Panc1 (cell line): ENCODE measurements around the gene MDN1. TPM values are rescaled to one million over a fixed set of nuclear protein-coding genes. Genes with fewer than 3 reads are reported as not detected.

Experiments used
- ATAC-seq: fragments of 200-7000 bp; cut with Tn5 transposase; 2 replicates; pipeline ENCODE4 v1.9.1; 2020; ENCODE audit warnings: mild to moderate bottlenecking, moderate library complexity
- BruUV-seq: library from RNA; stranded (reverse); fragments of 400-500 nt; replicated peaks from 2 replicates; lab custom pipeline; 2021; lab: Mats Ljungman, UMichigan
- CTCF ChIA-PET: fragments of 300-600 bp; sonication (Branson Sonifier 250); formaldehyde crosslinking; loops from one replicate; lab custom pipeline; 2022; ENCODE audit warnings: antibody characterized with exemption; lab: Charles Lee
- POLR2A ChIA-PET: fragments of 300-600 bp; sonication (Branson Sonifier 250); formaldehyde crosslinking; loops from one replicate; lab custom pipeline; 2022; ENCODE audit warnings: antibody characterized with exemption; lab: Charles Lee
- DNase-seq: peaks from one replicate; pipeline ENCODE4 v3.0.0-alpha.2; 2010; ENCODE audit warnings: low read depth, low spot score
- H3K27ac ChIP-seq: 2 replicates; pipeline ENCODE4 v1.5.1; 2011; ENCODE audit warnings: mild to moderate bottlenecking, low read length, inconsistent platforms
- H3K27me3 ChIP-seq: fragments of 200-500 bp; sonication (Bioruptor generic); 2 replicates; pipeline ENCODE4 v1.6.0; 2014; ENCODE audit warnings: low read length, inconsistent platforms; ENCODE audit not compliant: control insufficient read depth, insufficient read depth
- H3K36me3 ChIP-seq: fragments of 200-500 bp; sonication (Bioruptor generic); 2 replicates; pipeline ENCODE4 v1.5.1; 2014; ENCODE audit warnings: inconsistent platforms, mild to moderate bottlenecking, low read length, moderate library complexity; ENCODE audit not compliant: control insufficient read depth, insufficient read depth
- H3K4me1 ChIP-seq: 2 replicates; pipeline ENCODE4 v1.5.1; 2011; ENCODE audit warnings: inconsistent platforms, mild to moderate bottlenecking, low read length, moderate library complexity; ENCODE audit not compliant: control insufficient read depth, insufficient read depth
- H3K4me3 ChIP-seq, 2 experiments: 2 replicates each; pipeline ENCODE4 v1.5.1; 2011 to 2012; ENCODE audit warnings: low read depth in 2 of 2, low read length in 2 of 2, mild to moderate bottlenecking in 2 of 2, inconsistent platforms in 1 of 2, moderate library complexity in 1 of 2
- H3K9me3 ChIP-seq: fragments of 200-500 bp; sonication (Bioruptor generic); 2 replicates; pipeline ENCODE4 v1.5.1; 2014; ENCODE audit warnings: low read depth, mild to moderate bottlenecking, inconsistent platforms, low read length, moderate library complexity; ENCODE audit not compliant: control insufficient read depth, insufficient read depth
- POLR2AphosphoS5 ChIP-seq: IDR thresholded peaks from 2 replicates; pipeline ENCODE4 v1.6.1; 2012; ENCODE audit warnings: mild to moderate bottlenecking, low read depth, low read length, moderate library complexity
- SIN3A ChIP-seq: IDR thresholded peaks from 2 replicates; pipeline ENCODE4 v1.6.1; 2012; ENCODE audit warnings: low read depth, mild to moderate bottlenecking, low read length, moderate library complexity, borderline replicate concordance; ENCODE audit not compliant: insufficient read depth
- in situ Hi-C: cut with HindIII; loops from 2 replicates; pipeline ENCODE4 v1.10.0; 2016; ENCODE audit warnings: low sequenced_read_pairs, low pct_unique_long_range_greater_than_20kb
- intact Hi-C: fragments of 100-400 bp; cut with micrococcal nuclease; formaldehyde crosslinking; loops from one replicate; pipeline ENCODE4 v1.10.0; 2022; ENCODE audit not compliant: unreplicated experiment
- total RNA-seq: library from RNA; stranded (reverse); gene quantifications from one replicate; pipeline ENCODE4 v1.2.1, GENCODE V29; 2021; ENCODE audit not compliant: unreplicated experiment
- TF ChIP-seq, protein P1 (sequence below), 2 experiments: IDR thresholded peaks; 2 replicates each; pipeline ENCODE4 v1.6.1; 2011 to 2012; ENCODE audit warnings: low read depth in 2 of 2, control low read depth in 1 of 2, low read length in 1 of 2, mild to moderate bottlenecking in 1 of 2, moderate library complexity in 1 of 2; ENCODE audit not compliant: insufficient read depth in 1 of 2
- TF ChIP-seq, protein P2 (sequence below): fragments of 450-650 bp; IDR thresholded peaks from 2 replicates; pipeline ENCODE4 v1.5.1; 2017; ENCODE audit warnings: mild to moderate bottlenecking

Gene MDN1
- total RNA-seq, 1 experiment from 2014 or later = 47.8 TPM

DNA sequence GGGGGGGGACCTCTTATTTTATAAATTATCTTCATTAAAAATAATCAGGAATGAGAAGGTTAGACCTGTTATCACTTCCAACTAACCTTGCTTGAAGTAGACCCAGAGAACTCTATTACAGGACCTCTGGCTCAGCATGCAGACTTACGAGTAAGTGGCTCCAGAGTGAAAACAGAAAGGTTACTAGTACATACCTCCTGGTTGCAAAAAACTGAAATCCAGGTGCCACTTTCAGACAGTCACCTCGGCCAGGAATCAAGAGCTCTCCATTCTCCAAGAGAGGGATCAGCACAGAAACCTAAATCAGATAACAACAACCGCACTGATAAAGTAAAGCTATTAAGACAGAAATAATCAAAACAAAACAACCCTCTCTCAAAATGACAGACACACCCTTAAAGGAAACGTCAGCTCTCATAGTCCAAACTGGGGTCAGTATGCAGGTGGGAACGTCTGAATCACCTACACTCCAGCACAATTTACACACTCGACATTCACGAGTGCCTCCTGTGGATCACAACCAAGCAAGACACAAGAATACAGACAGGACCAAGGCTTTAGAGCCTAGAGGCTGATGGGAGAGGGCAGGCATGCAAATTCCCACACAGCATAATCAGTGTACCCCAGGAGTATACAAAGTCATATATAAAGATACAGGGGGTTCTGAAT is 31.8 kb downstream of the MDN1 start:
- no TSS peak for BruUV-seq
- TF ChIP-seq POLR2AphosphoS5 = no peak
- TF ChIP-seq, protein P1, sequence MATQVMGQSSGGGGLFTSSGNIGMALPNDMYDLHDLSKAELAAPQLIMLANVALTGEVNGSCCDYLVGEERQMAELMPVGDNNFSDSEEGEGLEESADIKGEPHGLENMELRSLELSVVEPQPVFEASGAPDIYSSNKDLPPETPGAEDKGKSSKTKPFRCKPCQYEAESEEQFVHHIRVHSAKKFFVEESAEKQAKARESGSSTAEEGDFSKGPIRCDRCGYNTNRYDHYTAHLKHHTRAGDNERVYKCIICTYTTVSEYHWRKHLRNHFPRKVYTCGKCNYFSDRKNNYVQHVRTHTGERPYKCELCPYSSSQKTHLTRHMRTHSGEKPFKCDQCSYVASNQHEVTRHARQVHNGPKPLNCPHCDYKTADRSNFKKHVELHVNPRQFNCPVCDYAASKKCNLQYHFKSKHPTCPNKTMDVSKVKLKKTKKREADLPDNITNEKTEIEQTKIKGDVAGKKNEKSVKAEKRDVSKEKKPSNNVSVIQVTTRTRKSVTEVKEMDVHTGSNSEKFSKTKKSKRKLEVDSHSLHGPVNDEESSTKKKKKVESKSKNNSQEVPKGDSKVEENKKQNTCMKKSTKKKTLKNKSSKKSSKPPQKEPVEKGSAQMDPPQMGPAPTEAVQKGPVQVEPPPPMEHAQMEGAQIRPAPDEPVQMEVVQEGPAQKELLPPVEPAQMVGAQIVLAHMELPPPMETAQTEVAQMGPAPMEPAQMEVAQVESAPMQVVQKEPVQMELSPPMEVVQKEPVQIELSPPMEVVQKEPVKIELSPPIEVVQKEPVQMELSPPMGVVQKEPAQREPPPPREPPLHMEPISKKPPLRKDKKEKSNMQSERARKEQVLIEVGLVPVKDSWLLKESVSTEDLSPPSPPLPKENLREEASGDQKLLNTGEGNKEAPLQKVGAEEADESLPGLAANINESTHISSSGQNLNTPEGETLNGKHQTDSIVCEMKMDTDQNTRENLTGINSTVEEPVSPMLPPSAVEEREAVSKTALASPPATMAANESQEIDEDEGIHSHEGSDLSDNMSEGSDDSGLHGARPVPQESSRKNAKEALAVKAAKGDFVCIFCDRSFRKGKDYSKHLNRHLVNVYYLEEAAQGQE (IDR thresholded peaks at IDR 0.05; ENCODE audit: insufficient read depth in 1 of 2, low read depth in 2 of 2, low read length in 1 of 2) = no peak
- TF ChIP-seq, protein P2, sequence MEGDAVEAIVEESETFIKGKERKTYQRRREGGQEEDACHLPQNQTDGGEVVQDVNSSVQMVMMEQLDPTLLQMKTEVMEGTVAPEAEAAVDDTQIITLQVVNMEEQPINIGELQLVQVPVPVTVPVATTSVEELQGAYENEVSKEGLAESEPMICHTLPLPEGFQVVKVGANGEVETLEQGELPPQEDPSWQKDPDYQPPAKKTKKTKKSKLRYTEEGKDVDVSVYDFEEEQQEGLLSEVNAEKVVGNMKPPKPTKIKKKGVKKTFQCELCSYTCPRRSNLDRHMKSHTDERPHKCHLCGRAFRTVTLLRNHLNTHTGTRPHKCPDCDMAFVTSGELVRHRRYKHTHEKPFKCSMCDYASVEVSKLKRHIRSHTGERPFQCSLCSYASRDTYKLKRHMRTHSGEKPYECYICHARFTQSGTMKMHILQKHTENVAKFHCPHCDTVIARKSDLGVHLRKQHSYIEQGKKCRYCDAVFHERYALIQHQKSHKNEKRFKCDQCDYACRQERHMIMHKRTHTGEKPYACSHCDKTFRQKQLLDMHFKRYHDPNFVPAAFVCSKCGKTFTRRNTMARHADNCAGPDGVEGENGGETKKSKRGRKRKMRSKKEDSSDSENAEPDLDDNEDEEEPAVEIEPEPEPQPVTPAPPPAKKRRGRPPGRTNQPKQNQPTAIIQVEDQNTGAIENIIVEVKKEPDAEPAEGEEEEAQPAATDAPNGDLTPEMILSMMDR = no peak
- no peak for TF ChIP-seq SIN3A
- H3K36me3 ChIP-seq = peaks cover 21% of the 10 kb centered on the region; the same call in 1 of the 2 replicates
- H3K27ac ChIP-seq = no peak overlapping the region
- in situ Hi-C loops (no loop called here), intact Hi-C loops (no loop called here)
- DNase-seq (no peak), ATAC-seq (no peak)
- CTCF ChIA-PET = no interaction called here
- H3K4me1 ChIP-seq = no peaks in the 10 kb centered on the region
- H3K27me3 ChIP-seq = no peaks in the 10 kb centered on the region
- no peak overlapping the region for H3K4me3 ChIP-seq
- POLR2A ChIA-PET = no interaction called here
- H3K9me3 ChIP-seq = no peaks in the 10 kb centered on the region

DNA sequence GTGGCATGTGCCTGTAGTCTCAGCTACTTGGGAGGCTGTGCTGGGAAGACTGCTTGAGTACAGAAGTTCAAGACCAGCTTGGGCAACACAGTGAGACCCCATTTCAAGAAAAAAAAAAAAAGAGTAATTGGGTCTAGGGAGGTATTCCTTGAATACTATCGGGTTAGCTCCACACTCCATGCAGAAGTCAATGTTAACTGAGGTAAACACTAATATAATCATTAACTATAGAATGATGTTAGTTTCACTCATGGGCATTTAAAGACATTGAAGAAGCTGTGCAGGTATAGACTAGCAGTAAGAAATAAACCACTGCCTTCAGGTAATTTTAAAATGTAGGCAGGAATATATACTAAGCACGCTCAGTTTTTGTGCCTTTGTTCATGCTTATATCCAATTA is 32.6 kb downstream of the MDN1 start:
- CTCF ChIA-PET = no interaction called here
- BruUV-seq = no TSS peak
- peaks cover 21% of the 10 kb centered on the region; the same call in 1 of the 2 replicates for H3K36me3 ChIP-seq
- POLR2A ChIA-PET = no interaction called here
- in situ Hi-C loops (no loop called here), intact Hi-C loops (no loop called here)
- no peaks in the 10 kb centered on the region for H3K4me1 ChIP-seq
- no peak for ATAC-seq
- H3K4me3 ChIP-seq = no peak overlapping the region
- no peak overlapping the region for H3K27ac ChIP-seq
- no peaks in the 10 kb centered on the region for H3K27me3 ChIP-seq
- DNase-seq = no peak
- TF ChIP-seq, protein P1 (IDR thresholded peaks at IDR 0.05; ENCODE audit: insufficient read depth in 1 of 2, low read depth in 2 of 2, low read length in 1 of 2) = no peak
- H3K9me3 ChIP-seq = no peaks in the 10 kb centered on the region
